Common myeloid progenitor, CD34-positive (primary cell): Measurements from ENCODE around the gene NXPE3.
"Not testable (repeated sequence)": the region's sequence is repeated elsewhere in the genome, so short reads cannot be mapped to it uniquely, and the experiment has no call there.

Source experiments
- CTCF ChIA-PET: fragments of 350-600 bp; sonication (Branson Sonifier 250); formaldehyde crosslinking; loops from one replicate; lab custom pipeline; 2021; ENCODE audit warnings: antibody characterized with exemption; lab: Charles Lee
- POLR2A ChIA-PET: fragments of 350-600 bp; sonication (Branson Sonifier 250); formaldehyde crosslinking; loops from one replicate; lab custom pipeline; 2021; ENCODE audit warnings: antibody characterized with exemption; lab: Charles Lee
- DNase-seq, 3 donors: peaks; one replicate each; pipeline versions ENCODE4 v3.0.0 to v3.0.0-alpha.2; 2013
- H3K27ac ChIP-seq, 2 experiments: 1 replicate in 1 of 2; 2 replicates in 1 of 2; pipeline ENCODE4 v1.7.0; 2013; ENCODE audit warnings: inconsistent platforms in 2 of 2, low read length in 2 of 2, mild to moderate bottlenecking in 2 of 2, low read depth in 1 of 2, moderate library complexity in 1 of 2; ENCODE audit not compliant: severe bottlenecking in 2 of 2, insufficient read depth in 1 of 2, poor library complexity in 1 of 2
- H3K27me3 ChIP-seq, 5 experiments: replicated peaks in 2 of 5; 1 replicate in 3 of 5; 2 replicates in 2 of 5; pipeline versions ENCODE4 v1.6.1 to v1.7.0; 2013; ENCODE audit warnings: low read length in 4 of 5, mild to moderate bottlenecking in 2 of 5, moderate library complexity in 2 of 5, inconsistent platforms in 1 of 5; ENCODE audit not compliant: insufficient read depth in 5 of 5, control insufficient read depth in 4 of 5
- H3K36me3 ChIP-seq, 4 experiments: 1 replicate in 2 of 4; 2 replicates in 2 of 4; pipeline versions ENCODE4 v1.6.1 to v1.7.0; 2013; ENCODE audit warnings: low read length in 3 of 4, control low read depth in 1 of 4, mild to moderate bottlenecking in 1 of 4; ENCODE audit not compliant: control insufficient read depth in 4 of 4, insufficient read depth in 4 of 4
- H3K4me1 ChIP-seq, 4 experiments: 1 replicate in 3 of 4; 2 replicates in 1 of 4; pipeline versions ENCODE4 v1.6.1 to v1.7.1; 2013; ENCODE audit warnings: low read length in 3 of 4, mild to moderate bottlenecking in 3 of 4, control low read depth in 1 of 4, inconsistent platforms in 1 of 4, moderate library complexity in 1 of 4; ENCODE audit not compliant: control insufficient read depth in 4 of 4, insufficient read depth in 4 of 4; ENCODE audit errors: control extremely low read depth in 1 of 4
- H3K4me3 ChIP-seq, 7 experiments: 1 replicate in 4 of 7; 2 replicates in 3 of 7; pipeline versions ENCODE4 v1.5.1 to v1.7.0; 2013; ENCODE audit warnings: mild to moderate bottlenecking in 7 of 7, low read length in 6 of 7, moderate library complexity in 6 of 7, inconsistent platforms in 2 of 7, low read depth in 2 of 7, control low read depth in 1 of 7; ENCODE audit not compliant: insufficient read depth in 4 of 7, control insufficient read depth in 1 of 7; ENCODE audit errors: extremely low read depth in 1 of 7
- H3K9me3 ChIP-seq, 5 experiments: 1 replicate in 4 of 5; 2 replicates in 1 of 5; pipeline versions ENCODE4 v1.6.1 to v1.7.1; 2013; ENCODE audit warnings: low read length in 4 of 5, mild to moderate bottlenecking in 2 of 5, inconsistent platforms in 1 of 5, low read depth in 1 of 5, moderate library complexity in 1 of 5; ENCODE audit not compliant: control insufficient read depth in 4 of 5, insufficient read depth in 2 of 5; ENCODE audit errors: control extremely low read depth in 1 of 5
- WGBS: methylation state at CpG from one replicate; pipeline ENCODE4 v1.1.5; 2013; ENCODE audit not compliant: insufficient coverage; 5-methylcytosine and 5-hydroxymethylcytosine counted together

NXPE3 gene

DNA sequence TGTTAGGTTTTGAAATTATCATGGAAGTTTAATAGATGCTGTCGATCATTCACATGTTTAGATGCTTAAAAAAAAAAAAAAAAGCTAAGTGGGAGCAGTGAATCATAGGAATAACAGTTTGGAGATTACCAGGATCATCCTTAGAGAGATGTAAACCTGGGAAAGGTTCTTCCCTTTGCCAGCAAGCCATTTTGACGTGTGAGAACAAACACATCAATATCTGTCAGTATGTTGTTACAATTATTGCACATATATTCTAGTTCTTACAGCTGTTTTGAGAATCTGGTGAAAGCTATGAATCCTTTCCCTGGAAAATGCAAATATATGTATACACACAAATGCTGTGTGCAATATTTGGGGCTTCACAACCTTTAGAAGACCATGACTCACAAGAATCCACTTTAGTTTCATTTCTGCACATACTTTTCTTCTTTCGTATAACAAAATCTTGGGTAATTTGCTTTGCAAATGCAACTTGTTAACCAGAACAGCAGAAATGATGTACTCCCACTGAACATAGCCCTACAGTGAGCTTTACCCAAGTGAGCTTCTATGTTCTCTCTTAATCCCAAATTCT lies 82.3 kb downstream of the NXPE3 start:
- DNase-seq, result peak in 2 of 3 donors; percentile 52 to 58
- H3K4me1 ChIP-seq, result peaks cover 0 to 10% (median 4%) of the 10 kb centered on the region in 4 experiments
- POLR2A ChIA-PET, result no interaction called here
- CTCF ChIA-PET, result interaction anchor here (0.9 to 1.4 kb wide), 4 partner anchors 9 to 364 kb away, joined by 3 to 4 read pairs (median 3); no protein-coding TSS in a partner anchor
- no peak overlapping the region for H3K4me3 ChIP-seq
- peaks cover 28 to 63% (median 39%) of the 10 kb centered on the region in 4 experiments for H3K36me3 ChIP-seq
- 100% methylated on average over 2 of the region's 3 CpGs for WGBS
- peak overlapping the region in 1 of 2 experiments; percentile 17 for H3K27ac ChIP-seq
- H3K9me3 ChIP-seq, result no peaks in the 10 kb centered on the region
- no peaks in the 10 kb centered on the region for H3K27me3 ChIP-seq

DNA sequence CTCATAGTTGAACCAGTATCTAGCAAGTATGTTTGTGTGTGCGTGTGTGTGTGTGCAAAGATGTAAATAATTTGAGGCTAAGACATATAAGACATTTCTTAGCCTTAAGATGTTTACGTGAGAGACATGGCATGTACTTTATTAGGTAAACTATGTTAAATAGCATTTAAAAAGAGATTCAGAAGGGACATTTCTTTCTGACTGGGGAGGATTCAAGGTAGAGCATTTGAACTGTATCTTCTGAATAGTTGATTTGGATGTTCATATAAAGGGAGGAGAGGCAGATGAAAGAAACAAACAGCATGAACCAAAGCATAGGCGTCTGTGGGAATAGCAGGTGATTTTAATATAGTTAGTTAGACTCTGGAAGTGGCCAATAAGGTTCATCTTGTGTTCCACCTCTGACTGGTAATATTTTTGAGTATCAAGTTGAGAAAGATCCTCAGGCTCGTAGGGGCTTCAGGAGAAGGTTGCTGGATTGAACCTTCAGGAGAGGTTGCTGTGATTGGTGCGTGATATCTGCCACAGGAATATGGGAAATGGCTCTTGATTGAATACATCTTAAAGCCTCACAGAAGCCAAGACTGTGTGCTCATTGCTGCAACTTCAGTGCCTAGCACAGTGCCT lies 82.9 kb downstream of the NXPE3 start:
- H3K36me3 ChIP-seq, result peaks cover 27 to 57% (median 37%) of the 10 kb centered on the region in 4 experiments
- ChIA-PET CTCF (interaction anchor here (0.9 to 1.4 kb wide), 4 partner anchors 9 to 363 kb away, joined by 3 to 4 read pairs (median 3); no protein-coding TSS in a partner anchor), POLR2A (no interaction called here)
- H3K27ac ChIP-seq, result peak overlapping the region in 1 of 2 experiments; percentile 17
- 100% methylated on average over 4 of the region's 5 CpGs for WGBS
- DNase-seq, result peak in 2 of 3 donors; percentile 49 to 51
- no peak overlapping the region for H3K4me3 ChIP-seq
- no peaks in the 10 kb centered on the region for H3K27me3 ChIP-seq
- H3K9me3 ChIP-seq, result no peaks in the 10 kb centered on the region
- H3K4me1 ChIP-seq, result peaks cover 0 to 7% (median 3%) of the 10 kb centered on the region in 4 experiments

DNA sequence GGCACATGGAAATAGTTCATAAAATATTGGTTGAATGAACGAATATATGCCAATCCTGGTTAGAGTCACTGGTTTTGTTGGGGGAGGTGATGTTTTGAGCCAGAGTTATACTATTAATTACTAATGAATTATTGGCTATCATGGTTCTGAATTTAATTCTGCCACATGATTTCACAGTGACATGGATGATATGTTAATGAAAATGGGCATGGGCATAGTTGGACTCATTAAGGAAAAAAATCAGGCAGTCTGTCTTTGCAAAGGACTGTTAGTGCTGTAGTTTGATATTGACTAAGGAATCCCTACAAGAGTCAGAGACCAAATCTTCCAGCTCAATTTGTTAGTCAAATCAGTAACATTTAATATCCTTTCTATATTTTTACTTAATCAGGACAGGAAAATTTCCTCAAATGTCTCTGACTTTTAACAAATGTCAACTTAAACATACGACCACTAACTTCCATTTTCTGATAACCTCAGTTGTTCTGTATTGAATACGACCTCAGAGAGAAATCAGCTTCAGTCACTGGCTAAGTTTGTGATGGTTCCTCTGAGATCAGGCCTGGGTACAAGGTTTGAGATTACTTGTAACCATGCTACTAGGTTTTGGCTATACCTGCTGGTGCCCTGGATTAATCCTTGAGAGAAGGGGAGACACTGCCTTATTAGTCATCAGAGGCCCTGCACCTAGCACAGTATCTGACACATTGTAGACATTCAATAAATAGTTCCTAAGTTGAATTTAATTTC lies 83.6 kb downstream of the NXPE3 start:
- peaks cover 20 to 50% (median 30%) of the 10 kb centered on the region in 4 experiments for H3K36me3 ChIP-seq
- ChIA-PET POLR2A (interaction anchor here (1.9 kb wide), 1 partner anchor 317 kb away, joined by 7 read pairs; no protein-coding TSS in a partner anchor), CTCF (interaction anchor here (1.1 to 2.0 kb wide), 4 partner anchors 20 to 363 kb away, joined by 3 to 5 read pairs (median 4); no protein-coding TSS in a partner anchor)
- H3K27me3 ChIP-seq, result no peaks in the 10 kb centered on the region
- H3K4me3 ChIP-seq, result no peak overlapping the region
- H3K9me3 ChIP-seq, result no peaks in the 10 kb centered on the region
- peaks cover 0 to 2% (median under 1%) of the 10 kb centered on the region in 4 experiments for H3K4me1 ChIP-seq
- H3K27ac ChIP-seq, result no peak overlapping the region
- peak in 2 of 3 donors; percentile 37 to 47 for DNase-seq
- WGBS, result 94% methylated on average over 3 of the region's 3 CpGs

DNA sequence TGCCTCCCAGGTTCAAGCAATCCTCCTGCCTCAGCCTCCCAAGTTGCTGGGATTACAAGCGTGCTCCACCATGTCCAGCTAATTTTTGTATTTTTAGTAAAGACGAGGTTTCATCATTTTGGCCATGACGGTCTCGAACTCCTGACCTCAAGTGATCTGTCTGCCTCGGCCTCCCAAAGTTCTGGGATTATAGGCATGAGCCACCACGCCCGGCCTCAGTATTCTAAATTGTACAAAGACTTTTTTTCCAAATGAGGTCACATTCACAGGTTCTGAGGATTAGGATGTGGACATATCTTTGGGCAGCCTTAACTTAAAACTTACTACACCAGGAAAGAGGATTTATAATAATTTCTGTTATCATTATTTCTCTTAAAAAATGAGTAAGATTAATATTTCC lies 85.9 kb downstream of the NXPE3 start:
- H3K4me1 ChIP-seq, H3K27me3 ChIP-seq, H3K4me3 ChIP-seq, DNase-seq, POLR2A ChIA-PET, H3K27ac ChIP-seq, H3K9me3 ChIP-seq: not testable (repeated sequence)
- H3K36me3 ChIP-seq, result peaks cover 10 to 27% (median 12%) of the 10 kb centered on the region in 4 experiments
- CTCF ChIA-PET, result interaction anchor here (1.0 to 2.0 kb wide), 3 partner anchors 18 to 360 kb away, joined by 3 to 5 read pairs (median 3); no protein-coding TSS in a partner anchor
- 95% methylated on average over 6 of the region's 7 CpGs for WGBS

DNA sequence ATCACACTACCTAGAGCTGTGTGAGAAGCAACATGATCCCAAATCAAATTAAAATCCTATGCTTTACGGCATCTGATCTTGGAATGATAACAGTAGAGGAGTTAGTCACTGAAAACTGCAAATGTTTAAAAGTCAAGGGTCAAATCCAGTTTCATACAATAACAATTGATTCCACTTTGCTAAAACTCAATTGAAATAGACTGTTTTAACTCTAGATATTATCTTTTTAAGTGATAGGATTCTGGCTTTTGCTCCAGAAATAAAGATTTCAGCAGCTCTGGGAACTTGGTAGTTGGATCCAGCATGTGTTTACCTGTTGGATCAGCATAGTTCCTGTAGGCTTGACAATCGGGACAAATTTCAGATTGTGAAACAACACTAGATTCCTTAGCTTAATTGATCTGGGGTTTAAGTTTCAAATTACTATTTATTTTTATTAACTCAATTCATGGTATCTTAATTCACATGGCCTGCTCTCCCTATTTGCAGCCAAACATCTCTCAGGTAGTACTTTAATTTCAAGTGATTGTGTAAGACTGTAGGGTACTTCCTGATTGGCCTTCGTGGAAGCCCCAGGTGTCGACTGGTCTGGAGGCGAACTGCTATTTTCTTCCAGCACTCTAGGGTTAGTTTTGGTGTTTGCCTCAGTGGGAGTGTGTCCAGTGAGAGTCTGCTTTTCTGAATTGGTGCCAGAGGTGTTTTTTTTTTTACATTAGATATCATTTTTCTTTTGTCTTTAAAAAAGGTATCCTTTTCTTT lies 86.9 kb downstream of the NXPE3 start:
- H3K9me3 ChIP-seq, result no peaks in the 10 kb centered on the region
- no peak overlapping the region for H3K4me3 ChIP-seq
- 94% methylated on average over 3 of the region's 5 CpGs for WGBS
- peak in 1 of 3 donors; percentile 27 for DNase-seq
- no peaks in the 10 kb centered on the region for H3K27me3 ChIP-seq
- CTCF ChIA-PET, result interaction anchor here (1.0 to 1.3 kb wide), 3 partner anchors 45 to 359 kb away, joined by 3 read pairs; no protein-coding TSS in a partner anchor
- peaks cover 3 to 18% (median 8%) of the 10 kb centered on the region in 4 experiments for H3K36me3 ChIP-seq
- no peaks in the 10 kb centered on the region for H3K4me1 ChIP-seq
- no peak overlapping the region for H3K27ac ChIP-seq
- POLR2A ChIA-PET, result no interaction called here

DNA sequence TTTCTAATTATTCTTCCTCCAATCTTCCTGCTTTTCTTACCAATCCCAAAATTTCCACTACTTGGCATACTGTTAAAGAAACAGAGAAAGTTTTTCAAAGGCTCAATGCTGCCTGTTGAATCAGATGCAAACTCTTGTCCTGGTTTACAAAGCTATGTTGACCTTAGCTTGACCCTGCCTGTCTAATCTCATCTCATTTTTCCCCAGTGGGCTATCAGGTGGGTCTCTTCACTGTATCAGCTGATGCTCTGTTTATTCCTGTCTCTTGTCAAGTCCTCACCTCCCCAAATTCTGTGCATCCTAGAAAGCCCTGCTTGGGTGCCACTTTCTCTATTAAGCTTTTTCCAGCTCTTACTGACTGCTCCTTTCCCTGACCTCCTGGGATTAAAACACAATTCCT lies 88.5 kb downstream of the NXPE3 start:
- ChIA-PET POLR2A (no interaction called here), CTCF (interaction anchor here (0.7 to 1.7 kb wide), 6 partner anchors 8 to 358 kb away, joined by 3 to 5 read pairs (median 3); no protein-coding TSS in a partner anchor)
- Histone ChIP-seq H3K4me1 (no peaks in the 10 kb centered on the region), H3K36me3 (peaks cover 0 to 3% (median 3%) of the 10 kb centered on the region in 4 experiments), H3K9me3 (no peaks in the 10 kb centered on the region), H3K27me3 (no peaks in the 10 kb centered on the region), H3K27ac (no peak overlapping the region), H3K4me3 (no peak overlapping the region)
- no peak for DNase-seq
